HG03280 (cell line): ENCODE data around the gene VPS13D.
"Not testable (repeated sequence)": the region's sequence is repeated elsewhere in the genome, so short reads cannot be mapped to it uniquely, and the experiment has no call there.

Experiments used
- ATAC-seq: cut with Tn5 transposase; IDR thresholded peaks from one replicate; pipeline ENCODE4 v1.9.1; 2021; ENCODE audit warnings: mild to moderate bottlenecking, moderate library complexity; ENCODE audit not compliant: unreplicated experiment

Gene VPS13D

GRCh38 chr1:12530462-12531178 lies 300.8 kb downstream of the VPS13D start:
- ATAC-seq = no peak

GRCh38 chr1:12531179-12531499 lies 301.3 kb downstream of the VPS13D start:
- ATAC-seq = no peak

- ATAC-seq = no peak
These were observed 302.8 kb downstream of the VPS13D start for GRCh38 chr1:12532405-12533315.

- no peak for ATAC-seq
These were observed 306.3 kb downstream of the VPS13D start for GRCh38 chr1:12536023-12536639.

- no peak for ATAC-seq
These were observed 307.5 kb downstream of the VPS13D start for GRCh38 chr1:12537294-12537693.

- ATAC-seq = no peak
These were observed 308.2 kb downstream of the VPS13D start for GRCh38 chr1:12537906-12538461.

GRCh38 chr1:12538536-12538935 lies 308.7 kb downstream of the VPS13D start:
- ATAC-seq = not testable (repeated sequence)

- ATAC-seq = no peak
These were observed 309.5 kb downstream of the VPS13D start for GRCh38 chr1:12539320-12539704.

GRCh38 chr1:12539705-12540579 lies 310.1 kb downstream of the VPS13D start:
- ATAC-seq = no peak

GRCh38 chr1:12540580-12541273 lies 310.9 kb downstream of the VPS13D start:
- ATAC-seq = no peak

GRCh38 chr1:12541274-12542137 lies 311.7 kb downstream of the VPS13D start:
- ATAC-seq = no peak

- no peak for ATAC-seq
These were observed 312.3 kb downstream of the VPS13D start for GRCh38 chr1:12542138-12542465.

- ATAC-seq = no peak
These were observed 313.1 kb downstream of the VPS13D start for GRCh38 chr1:12542616-12543592.

GRCh38 chr1:12543740-12544154 lies 313.9 kb downstream of the VPS13D start:
- no peak for ATAC-seq

- ATAC-seq = no peak
These were observed 314.5 kb downstream of the VPS13D start for GRCh38 chr1:12544357-12544756.

- ATAC-seq = no peak
These were observed 315.2 kb downstream of the VPS13D start for GRCh38 chr1:12544992-12545391.

GRCh38 chr1:12546771-12547585 lies 317.1 kb downstream of the VPS13D start:
- ATAC-seq = no peak
